Activated gamma-delta T cell treated with Interleukin-2 at 50 U/mL for 16 hours (primary cell): Measurements from ENCODE around the gene PCP2.

Experiments used
- DNase-seq: peaks from one replicate; pipeline ENCODE4 v3.0.0-alpha.2; 2020

Gene PCP2

GRCh38 chr19:7596211-7596937 lies 37.1 kb downstream of the PCP2 start:
- DNase-seq: no peak

GRCh38 chr19:7595466-7596133 lies 37.9 kb downstream of the PCP2 start, which contains the start of gene CAMSAP3:
Gene CAMSAP3, plus strand, starts transcription at chr19:7595863. Its CDS starts 140 bp downstream, at chr19:7596003.
- peak; percentile 31 for DNase-seq

DNA sequence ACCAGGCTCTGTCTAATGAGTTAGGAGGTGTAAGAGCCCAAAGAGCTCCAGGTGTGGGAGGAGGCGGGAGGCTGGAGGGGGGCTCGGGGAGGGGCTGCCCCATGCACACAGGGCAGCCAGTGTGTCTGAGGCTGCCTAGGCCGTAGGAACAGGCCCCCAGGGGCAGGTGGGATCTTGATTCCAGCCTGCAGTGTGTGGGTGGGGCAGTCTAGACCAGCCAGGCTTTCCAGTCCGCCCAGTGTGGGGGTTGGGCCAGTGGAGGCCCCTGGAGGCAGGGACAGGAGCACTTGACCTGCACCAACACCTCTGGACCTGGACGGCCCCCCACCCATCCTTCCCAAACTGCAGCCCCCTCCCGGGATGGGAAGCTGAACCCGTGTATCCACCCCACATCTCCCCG lies 43.3 kb downstream of the PCP2 start:
- DNase-seq: no peak

GRCh38 chr19:7589822-7590221 lies 43.7 kb downstream of the PCP2 start:
- DNase-seq: no peak

GRCh38 chr19:7582446-7582845 lies 51.1 kb downstream of the PCP2 start:
- no peak for DNase-seq
